Endothelial cell of umbilical vein (primary cell): Measurements from ENCODE around the gene DISP2. TPM values are rescaled to one million over a fixed set of nuclear protein-coding genes. Genes with fewer than 3 reads are reported as not detected.

Experiments used
- BruUV-seq: library from RNA; stranded (reverse); fragments of 400-500 nt; replicated peaks from 2 replicates; lab custom pipeline; 2021; lab: Mats Ljungman, UMichigan
- CTCF ChIA-PET: fragments of 300-600, 350-600 bp; sonication (Branson Sonifier 250); formaldehyde crosslinking; loops from one replicate; lab custom pipeline; 2021; ENCODE audit warnings: antibody characterized with exemption, inconsistent platforms; lab: Charles Lee
- POLR2A ChIA-PET: fragments of 300-600, 350-600 bp; sonication (Branson Sonifier 250); formaldehyde crosslinking; loops from one replicate; lab custom pipeline; 2021; ENCODE audit warnings: antibody characterized with exemption, inconsistent platforms; lab: Charles Lee
- DNase-seq: peaks from one replicate; pipeline ENCODE4 v3.0.0-alpha.2; 2011; ENCODE audit warnings: low read depth, low spot score
- FAIRE-seq: peaks from 2 replicates; lab custom pipeline; 2011; peaks lifted over from hg19 to GRCh38; lab: Jason Lieb, UNC
- H2AFZ ChIP-seq: 2 replicates; pipeline ENCODE4 v1.6.0; 2012; ENCODE audit warnings: low read depth, low read length, control low read depth, inconsistent platforms
- H3K27ac ChIP-seq: 2 replicates; pipeline ENCODE4 v1.5.1; 2011; ENCODE audit warnings: low read depth, mild to moderate bottlenecking, control low read depth, low read length, moderate library complexity; ENCODE audit not compliant: insufficient read depth
- H3K27me3 ChIP-seq, 2 experiments: 2 replicates each; pipeline versions ENCODE4 v1.6.0 to v1.6.1; 2011; ENCODE audit warnings: low read length in 2 of 2, mixed read lengths in 1 of 2; ENCODE audit not compliant: control insufficient read depth in 2 of 2, insufficient read depth in 2 of 2
- H3K36me3 ChIP-seq, 2 experiments: 2 replicates in 1 of 2; 3 replicates in 1 of 2; pipeline ENCODE4 v1.5.1; 2011; ENCODE audit warnings: low read length in 2 of 2, mild to moderate bottlenecking in 1 of 2, moderate library complexity in 1 of 2; ENCODE audit not compliant: control insufficient read depth in 2 of 2, insufficient read depth in 2 of 2; ENCODE audit errors: extremely low read depth in 1 of 2
- H3K4me1 ChIP-seq: 3 replicates; pipeline ENCODE4 v1.5.1; 2011; ENCODE audit warnings: mild to moderate bottlenecking, low read length; ENCODE audit not compliant: control insufficient read depth, insufficient read depth; ENCODE audit errors: extremely low read depth
- H3K4me2 ChIP-seq: 2 replicates; pipeline ENCODE4 v1.6.1; 2011; ENCODE audit warnings: low read length, control low read depth, mixed read lengths; ENCODE audit not compliant: insufficient read depth
- H3K4me3 ChIP-seq, 3 experiments: fragments of 200-600 bp in 1 of 3; sonication (generic), shearing (Covaris generic) in 1 of 3; replicated peaks in 1 of 3; 2 replicates each; pipeline ENCODE4 v1.5.1; 2011 to 2016; ENCODE audit warnings: control low read depth in 3 of 3, low read length in 3 of 3, mild to moderate bottlenecking in 2 of 3, inconsistent platforms in 1 of 3, low read depth in 1 of 3, moderate library complexity in 1 of 3; ENCODE audit not compliant: insufficient read depth in 1 of 3
- H3K79me2 ChIP-seq: 2 replicates; pipeline ENCODE4 v1.6.0; 2012; ENCODE audit warnings: low read length, inconsistent platforms; ENCODE audit not compliant: control insufficient read depth, insufficient read depth
- H3K9ac ChIP-seq: replicated peaks from 2 replicates; pipeline ENCODE3; 2011; ENCODE audit warnings: low read length, control low read depth; ENCODE audit not compliant: insufficient read depth; ENCODE audit errors: extremely low read depth
- H3K9me1 ChIP-seq: replicated peaks from 3 replicates; pipeline ENCODE4 v1.6.0; 2011; ENCODE audit warnings: mild to moderate bottlenecking, low read length; ENCODE audit not compliant: control insufficient read depth, insufficient read depth; ENCODE audit errors: extremely low read depth
- H3K9me3 ChIP-seq: replicated peaks from 2 replicates; pipeline ENCODE4 v1.5.1; 2012; ENCODE audit warnings: low read length, inconsistent platforms; ENCODE audit not compliant: control insufficient read depth, insufficient read depth
- H4K20me1 ChIP-seq: replicated peaks from 2 replicates; pipeline ENCODE3; 2011; ENCODE audit warnings: mild to moderate bottlenecking, low read length; ENCODE audit not compliant: control insufficient read depth, insufficient read depth; ENCODE audit errors: extremely low read depth
- EZH2 ChIP-seq: IDR thresholded peaks from 2 replicates; pipeline ENCODE4 v1.6.1; 2012; ENCODE audit warnings: borderline replicate concordance, low read depth, mild to moderate bottlenecking, moderate library complexity, low read length, inconsistent platforms; ENCODE audit not compliant: severe bottlenecking
- FOS ChIP-seq: IDR thresholded peaks from 2 replicates; pipeline ENCODE4 v1.6.1; 2011; ENCODE audit warnings: mild to moderate bottlenecking, low read length, moderate library complexity, borderline replicate concordance; ENCODE audit not compliant: insufficient read depth
- GATA2 ChIP-seq: IDR thresholded peaks from 2 replicates; pipeline ENCODE4 v1.7.0; 2011; ENCODE audit warnings: low read depth, mild to moderate bottlenecking, moderate library complexity, mixed read lengths, low read length; ENCODE audit not compliant: insufficient read length, insufficient read depth
- JUN ChIP-seq: IDR thresholded peaks from 2 replicates; pipeline ENCODE4 v1.6.1; 2011; ENCODE audit warnings: borderline replicate concordance, low read depth; ENCODE audit not compliant: insufficient read length, insufficient read depth
- MYC ChIP-seq: IDR thresholded peaks from one replicate; pipeline ENCODE4 v1.6.1; 2011; ENCODE audit warnings: mild to moderate bottlenecking, low read depth, low read length
- POLR2A ChIP-seq: IDR thresholded peaks from 2 replicates; pipeline ENCODE4 v1.6.1; 2012; ENCODE audit warnings: low read depth, mild to moderate bottlenecking, control low read depth, low read length
- POLR2AphosphoS5 ChIP-seq: IDR thresholded peaks from 2 replicates; pipeline ENCODE4 v1.6.1; 2012; ENCODE audit warnings: low read depth, mild to moderate bottlenecking, control low read depth, low read length, moderate library complexity; ENCODE audit not compliant: insufficient read depth
- dilution Hi-C: fragments of 300-500 bp; cut with MboI; formaldehyde crosslinking; loops from one replicate; pipeline ENCODE4 v1.15.0; 2019; ENCODE audit warnings: low sequenced_read_pairs; ENCODE audit not compliant: extremely low pct_ligation_motif_present
- intact Hi-C: fragments of 100-400 bp; cut with micrococcal nuclease; formaldehyde crosslinking; loops from one replicate; pipeline ENCODE4 v1.10.0; 2022
- polyA plus RNA-seq, 4 experiments: library from polyadenylated mRNA; depleted of rRNA in 3 of 4; stranded (reverse) in 3 of 4; unstranded in 1 of 4; fragments of >200 nt; gene quantifications; 2 replicates each; pipeline versions ENCODE4 v1.2.1 to v1.2.3, GENCODE V29; 2011 to 2012; ENCODE audit warnings: missing spikeins in 1 of 4
- total RNA-seq: library from RNA; stranded (reverse); gene quantifications from 2 replicates; pipeline ENCODE4 v1.2.3, GENCODE V29; 2021
- TF ChIP-seq, protein P1 (sequence below): IDR thresholded peaks from 2 replicates; pipeline ENCODE4 v1.6.1; 2011; ENCODE audit not compliant: insufficient read depth, insufficient read length
- TF ChIP-seq, protein P2 (sequence below), 2 donors: IDR thresholded peaks; 1 replicate in 1 of 2; 2 replicates in 1 of 2; pipeline ENCODE4 v1.5.1; 2011; ENCODE audit warnings: low read length in 2 of 2, mild to moderate bottlenecking in 2 of 2, moderate library complexity in 2 of 2, control low read depth in 1 of 2, inconsistent platforms in 1 of 2, low read depth in 1 of 2; ENCODE audit not compliant: insufficient read depth in 1 of 2; ENCODE audit errors: extremely low read depth in 1 of 2

The DISP2 gene
- total and polyA plus RNA-seq, 2 donors (not counting 3 experiments of a cell fraction or from before 2014, with no cell fraction given): 0.10 to 1.2 TPM

DNA sequence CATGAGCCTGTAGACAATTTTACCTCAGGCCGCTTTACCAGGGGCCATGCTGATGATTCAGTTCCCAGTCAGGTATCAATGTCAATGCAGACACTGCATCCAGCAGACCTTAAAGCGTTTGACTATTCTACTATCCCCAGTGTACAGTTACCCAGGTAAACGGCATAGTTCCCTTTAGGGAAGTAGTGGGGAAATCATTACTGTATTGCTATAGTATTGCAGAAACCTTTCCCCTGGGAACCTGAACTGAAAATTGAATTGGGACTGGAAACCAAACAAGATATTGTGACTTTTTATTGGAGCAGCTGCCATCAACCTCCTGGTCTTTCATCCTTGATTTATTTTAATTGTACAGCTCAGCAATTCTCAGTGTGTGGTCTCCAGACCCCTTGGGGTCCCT, 41.1 kb upstream of the DISP2 start:
- Histone ChIP-seq H2AFZ (no peak overlapping the region), H4K20me1 (no peaks in the 10 kb centered on the region), H3K4me2 (no peak overlapping the region), H3K4me1 (peaks cover 32% of the 10 kb centered on the region), H3K79me2 (no peaks in the 10 kb centered on the region), H3K4me3 (no peak overlapping the region), H3K36me3 (no peaks in the 10 kb centered on the region), H3K9me3 (no peaks in the 10 kb centered on the region), H3K9me1 (no peaks in the 10 kb centered on the region), H3K27me3 (no peaks in the 10 kb centered on the region), H3K9ac (no peak overlapping the region), H3K27ac (no peak overlapping the region)
- POLR2A ChIA-PET: no interaction called here
- TF ChIP-seq MYC (no peak), JUN (no peak), POLR2AphosphoS5 (no peak), POLR2A (no peak), GATA2 (no peak), FOS (no peak), EZH2 (no peak)
- TF ChIP-seq, protein P1, sequence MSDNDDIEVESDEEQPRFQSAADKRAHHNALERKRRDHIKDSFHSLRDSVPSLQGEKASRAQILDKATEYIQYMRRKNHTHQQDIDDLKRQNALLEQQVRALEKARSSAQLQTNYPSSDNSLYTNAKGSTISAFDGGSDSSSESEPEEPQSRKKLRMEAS: no peak
- TF ChIP-seq, protein P2, sequence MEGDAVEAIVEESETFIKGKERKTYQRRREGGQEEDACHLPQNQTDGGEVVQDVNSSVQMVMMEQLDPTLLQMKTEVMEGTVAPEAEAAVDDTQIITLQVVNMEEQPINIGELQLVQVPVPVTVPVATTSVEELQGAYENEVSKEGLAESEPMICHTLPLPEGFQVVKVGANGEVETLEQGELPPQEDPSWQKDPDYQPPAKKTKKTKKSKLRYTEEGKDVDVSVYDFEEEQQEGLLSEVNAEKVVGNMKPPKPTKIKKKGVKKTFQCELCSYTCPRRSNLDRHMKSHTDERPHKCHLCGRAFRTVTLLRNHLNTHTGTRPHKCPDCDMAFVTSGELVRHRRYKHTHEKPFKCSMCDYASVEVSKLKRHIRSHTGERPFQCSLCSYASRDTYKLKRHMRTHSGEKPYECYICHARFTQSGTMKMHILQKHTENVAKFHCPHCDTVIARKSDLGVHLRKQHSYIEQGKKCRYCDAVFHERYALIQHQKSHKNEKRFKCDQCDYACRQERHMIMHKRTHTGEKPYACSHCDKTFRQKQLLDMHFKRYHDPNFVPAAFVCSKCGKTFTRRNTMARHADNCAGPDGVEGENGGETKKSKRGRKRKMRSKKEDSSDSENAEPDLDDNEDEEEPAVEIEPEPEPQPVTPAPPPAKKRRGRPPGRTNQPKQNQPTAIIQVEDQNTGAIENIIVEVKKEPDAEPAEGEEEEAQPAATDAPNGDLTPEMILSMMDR (IDR thresholded peaks at IDR 0.05; ENCODE audit: extremely low read depth in 1 of 2, insufficient read depth in 1 of 2, low read depth in 1 of 2, low read length in 2 of 2): no peak
- no TSS peak for BruUV-seq
- dilution Hi-C loops: no loop called here
- intact Hi-C loops: no loop called here
- FAIRE-seq: no peak
- CTCF ChIA-PET: interaction anchor here (1.5 to 15.0 kb wide), 3 partner anchors 21 to 38 kb away, joined by 3 to 403 read pairs (median 287); partner anchors contain the start of gene CCDC9B
- DNase-seq: no peak
